H54 (cell line): ENCODE data around the gene MYBL2.
A peak's percentile ranks its signal among the peaks of the same experiment; 100 is the strongest.

Experiments used
- DNase-seq: peaks from one replicate; pipeline ENCODE4 v3.0.0; 2011; ENCODE audit warnings: low spot score, mixed read lengths; ENCODE audit not compliant: insufficient read length
- FAIRE-seq: peaks from 3 replicates; lab custom pipeline; 2011; peaks lifted over from hg19 to GRCh38; lab: Jason Lieb, UNC
- POLR2A ChIP-seq: IDR thresholded peaks from 2 replicates; pipeline ENCODE4 v1.6.1; 2011; ENCODE audit warnings: low read depth, mild to moderate bottlenecking, low read length

The MYBL2 gene

GRCh38 chr20:43739148-43739749, 72.3 kb downstream of the MYBL2 start:
- FAIRE-seq, result no peak
- no peak for TF ChIP-seq POLR2A
- DNase-seq, result no peak

- FAIRE-seq, result no peak
These were observed 73.7 kb downstream of the MYBL2 start for GRCh38 chr20:43740642-43741041.

GRCh38 chr20:43744151-43744611, 77.3 kb downstream of the MYBL2 start:
- DNase-seq (peak; percentile 76), FAIRE-seq (no peak)
- no peak for TF ChIP-seq POLR2A

More at GRCh38 chr20:43740642-43741041, 73.7 kb downstream of the MYBL2 start:
- TF ChIP-seq POLR2A, result no peak
- DNase-seq, result no peak

DNA sequence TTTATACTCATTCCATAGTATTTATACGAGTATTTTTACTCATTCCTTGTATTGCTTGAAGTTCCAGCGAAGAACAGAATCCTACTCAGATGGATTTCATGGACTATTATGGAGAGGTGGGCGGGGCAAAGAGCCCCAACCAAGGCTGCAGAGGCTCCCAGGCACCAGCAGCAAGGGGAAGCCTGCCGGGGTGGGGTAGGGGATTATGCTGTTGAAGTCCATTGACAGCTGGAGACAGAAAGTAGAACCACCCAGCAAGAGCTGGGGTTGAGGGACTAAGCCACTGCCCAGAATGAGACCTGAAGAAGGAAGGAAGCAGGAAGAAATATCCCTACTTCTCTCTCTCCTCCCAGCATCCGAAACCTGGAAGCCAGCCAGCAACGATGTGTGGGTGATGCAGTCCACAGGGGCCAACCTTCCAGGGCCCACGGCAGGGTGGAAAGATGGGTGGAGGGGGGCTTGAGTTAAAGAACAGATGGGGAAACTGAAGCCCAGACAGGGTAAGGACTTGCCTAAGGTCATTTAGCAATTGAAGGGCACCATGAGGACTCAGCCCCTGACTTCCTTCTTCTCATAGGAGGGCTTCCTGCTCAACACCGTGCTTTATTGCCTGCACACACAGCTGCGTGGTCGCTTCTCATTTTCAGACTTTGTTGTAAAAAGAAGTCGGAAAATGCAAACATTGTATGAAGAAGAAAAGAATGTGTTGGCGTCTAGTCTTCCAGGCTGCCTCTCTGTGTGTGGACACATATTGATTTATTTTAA, 78.2 kb downstream of the MYBL2 start:
- DNase-seq, result no peak
- no peak for TF ChIP-seq POLR2A
- no peak for FAIRE-seq

DNA sequence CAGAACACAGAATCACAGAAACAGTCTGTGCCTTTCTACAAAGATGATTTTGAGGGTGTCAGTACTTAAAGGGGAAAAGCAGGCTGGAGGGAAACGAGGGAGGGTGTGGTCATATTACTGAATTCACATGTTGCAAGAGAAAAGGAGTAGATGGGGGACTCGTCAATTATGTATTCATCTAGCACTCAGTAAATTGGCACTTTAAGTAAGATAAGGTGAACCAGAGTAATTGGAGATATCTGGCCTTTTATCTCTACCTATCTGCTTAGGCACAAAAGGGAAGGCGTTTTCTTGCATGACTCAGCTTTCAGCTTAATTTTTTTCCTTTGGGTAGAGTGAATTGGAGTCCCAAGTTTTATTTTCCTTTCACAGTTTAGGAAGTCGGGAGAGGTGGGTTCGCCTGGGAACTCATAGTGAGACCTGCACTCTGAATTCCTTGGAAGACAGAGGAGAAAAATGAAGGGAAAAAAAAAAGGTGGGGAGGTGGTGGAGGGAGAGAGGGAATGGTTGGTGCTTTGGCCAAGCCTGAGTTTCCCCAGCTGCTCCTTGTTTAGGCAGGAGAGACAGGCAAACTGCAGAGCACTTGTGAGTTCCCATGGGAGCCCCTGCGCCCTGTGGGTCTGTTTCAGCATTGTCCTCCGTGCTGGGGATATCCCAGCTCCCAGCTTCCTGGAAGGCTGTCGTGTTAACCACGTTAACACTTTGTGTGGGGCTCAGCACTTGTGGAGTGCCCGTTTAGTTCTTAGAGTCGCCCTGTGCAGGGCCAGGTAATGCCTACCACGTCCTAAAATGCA, 79.6 kb downstream of the MYBL2 start:
- FAIRE-seq, result no peak
- no peak for DNase-seq
- TF ChIP-seq POLR2A, result no peak

DNA sequence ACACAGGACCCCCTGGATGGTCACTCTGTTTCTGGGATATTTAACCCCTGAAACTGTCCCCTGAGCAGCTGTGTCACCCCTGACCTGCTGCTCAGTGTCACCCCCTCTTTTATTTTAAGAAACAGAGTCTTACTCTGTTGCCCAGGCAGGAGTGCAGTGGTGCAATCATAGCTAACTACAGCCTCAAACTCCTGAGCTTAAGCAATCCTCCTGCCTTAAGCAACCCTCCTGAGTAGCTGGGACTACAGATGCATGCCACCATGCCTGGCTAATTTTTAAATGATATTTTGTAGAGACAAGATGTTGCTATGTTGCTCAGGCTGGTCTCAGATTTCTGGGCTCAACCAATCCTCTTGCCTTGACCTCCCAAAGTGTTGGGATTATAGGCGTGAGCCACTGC, 81.4 kb downstream of the MYBL2 start:
- no peak for FAIRE-seq

DNA sequence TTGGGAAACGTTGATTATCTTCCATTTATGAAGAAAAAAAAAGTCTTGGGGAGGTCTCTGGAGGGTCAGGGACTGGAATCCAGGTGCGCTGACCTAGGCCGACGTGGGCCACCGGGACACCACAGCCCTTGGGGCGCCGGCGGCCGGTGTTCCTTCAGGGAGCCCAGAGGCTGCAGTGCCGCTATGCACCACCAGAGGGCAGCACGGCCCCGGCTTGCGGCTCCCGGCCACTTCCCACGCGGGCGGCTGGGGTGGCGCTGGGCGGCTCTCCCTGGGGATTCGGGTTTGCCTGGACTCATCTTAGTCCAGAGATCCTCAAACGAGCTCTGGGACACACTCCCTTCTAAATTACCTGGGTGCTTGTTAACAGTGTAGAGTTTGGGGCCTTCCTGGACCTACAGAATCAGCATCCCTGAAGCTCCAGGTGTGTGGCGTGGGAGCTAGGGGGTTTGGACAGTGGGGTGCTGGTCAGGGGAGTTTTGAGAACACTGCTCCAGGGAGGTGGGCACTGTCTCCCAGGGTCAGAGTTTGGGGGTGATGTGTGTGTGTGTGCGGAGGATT, 82.9 kb downstream of the MYBL2 start:
- FAIRE-seq, result no peak
- DNase-seq, result peak; percentile 77
- TF ChIP-seq POLR2A, result no peak

More for the DNA sequence above, 81.4 kb downstream of the MYBL2 start:
- DNase-seq, result no peak
- TF ChIP-seq POLR2A, result no peak

DNA sequence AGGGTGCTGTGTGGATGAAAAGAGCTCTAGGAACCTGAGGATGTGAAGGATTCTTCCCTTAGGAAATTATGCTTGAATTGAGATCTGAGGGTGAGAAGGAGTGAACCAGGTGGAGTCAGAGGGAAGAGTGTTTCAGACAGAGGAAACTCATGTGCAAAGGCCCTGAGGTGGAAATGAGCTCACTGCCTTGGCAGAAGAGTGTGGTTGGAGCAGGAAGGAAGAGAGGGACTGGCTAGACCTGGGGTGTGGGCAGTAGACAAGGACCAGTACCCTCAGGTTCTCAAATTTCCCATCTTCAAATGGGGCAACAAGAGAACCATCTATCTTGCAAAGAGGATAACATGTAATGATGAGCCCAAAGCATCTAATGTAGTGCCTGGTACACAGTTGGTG, 83.9 kb downstream of the MYBL2 start:
- FAIRE-seq (no peak), DNase-seq (no peak)
- no peak for TF ChIP-seq POLR2A

- FAIRE-seq, result no peak
- peak; percentile 72 for DNase-seq
These were observed 84.5 kb downstream of the MYBL2 start for GRCh38 chr20:43751167-43752050.

GRCh38 chr20:43752051-43752360, 85.1 kb downstream of the MYBL2 start:
- DNase-seq, result no peak
- TF ChIP-seq POLR2A, result no peak
- FAIRE-seq, result no peak

More at GRCh38 chr20:43751167-43752050, 84.5 kb downstream of the MYBL2 start:
- no peak for TF ChIP-seq POLR2A

DNA sequence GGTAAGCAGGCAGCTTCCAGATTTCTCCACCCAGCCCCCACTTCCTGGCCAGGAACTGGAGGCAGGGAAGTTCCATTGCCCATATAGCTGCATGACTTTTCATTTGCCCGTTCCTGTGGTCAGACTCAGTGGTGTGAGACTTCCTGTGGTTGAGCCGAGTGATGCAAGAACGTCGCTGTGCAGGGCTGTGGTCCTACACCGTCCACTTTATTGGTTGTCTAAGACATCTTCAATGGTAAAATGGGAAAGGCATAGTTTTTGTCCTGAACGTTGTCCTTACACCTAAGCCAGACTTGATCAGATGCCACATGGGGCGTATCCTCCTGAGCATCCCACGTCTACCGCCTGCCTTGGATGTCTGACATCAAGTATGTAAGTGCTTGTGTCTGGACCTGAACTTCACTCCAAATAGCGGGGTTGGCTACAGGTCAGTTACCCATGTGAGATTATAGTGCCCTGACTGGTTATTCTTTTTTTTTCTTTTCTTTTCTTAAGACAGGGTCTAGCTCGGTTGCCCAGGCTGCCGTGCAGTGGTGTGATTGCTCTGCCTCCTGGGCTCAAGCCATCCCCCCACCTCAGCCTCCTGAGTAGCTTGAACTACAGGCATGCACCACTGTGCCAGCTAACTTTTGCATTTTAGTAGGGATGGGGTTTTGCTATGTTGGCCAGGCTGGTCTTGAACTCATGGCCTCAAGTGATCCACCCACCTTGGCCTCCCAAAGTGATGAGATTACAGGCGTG, 85.8 kb downstream of the MYBL2 start:
- TF ChIP-seq POLR2A, result no peak
- DNase-seq, result peak; percentile 47
- no peak for FAIRE-seq

DNA sequence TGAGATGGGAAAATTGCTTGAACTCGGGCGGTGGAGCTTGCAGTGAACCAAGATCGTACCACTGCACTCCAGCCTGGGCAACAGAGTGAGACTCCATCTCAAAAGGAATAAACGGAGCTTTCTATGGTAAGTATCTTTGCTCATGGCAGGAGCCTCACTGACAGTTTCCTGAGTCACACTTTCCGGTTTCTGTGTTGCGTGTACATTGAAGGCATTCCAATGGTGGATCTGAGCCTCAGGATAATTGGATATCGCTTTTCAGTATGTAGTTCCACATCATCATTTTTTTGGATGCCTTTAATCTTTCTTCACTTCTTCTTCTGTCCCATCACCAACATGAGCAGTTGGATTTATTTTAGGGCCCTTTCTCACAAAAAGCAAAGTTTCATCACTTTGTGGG, 88.5 kb downstream of the MYBL2 start:
- DNase-seq, result no peak
- TF ChIP-seq POLR2A, result no peak
- FAIRE-seq, result no peak
